Fibroblast of lung (primary cell): ENCODE results near the gene SIRT2. TPM values are rescaled to one million over a fixed set of nuclear protein-coding genes. Genes with fewer than 3 reads are reported as not detected.
"Not testable (repeated sequence)": the region's sequence is repeated elsewhere in the genome, so short reads cannot be mapped to it uniquely, and the experiment has no call there.

Source experiments
- DNase-seq, 2 donors: peaks; one replicate each; pipeline versions ENCODE4 v3.0.0 to v3.0.0-alpha.2; 2010; ENCODE audit warnings: low read depth in 2 of 2
- H2AFZ ChIP-seq: 2 replicates; pipeline ENCODE4 v1.5.1; 2012; ENCODE audit warnings: low read length, control low read depth, inconsistent platforms
- H3K27ac ChIP-seq: 2 replicates; pipeline ENCODE4 v1.5.1; 2011; ENCODE audit warnings: low read length, control low read depth; ENCODE audit not compliant: insufficient read depth
- H3K27me3 ChIP-seq: 2 replicates; pipeline ENCODE4 v1.5.1; 2011; ENCODE audit warnings: mild to moderate bottlenecking, low read length; ENCODE audit not compliant: control insufficient read depth, insufficient read depth
- H3K36me3 ChIP-seq: 2 replicates; pipeline ENCODE4 v1.5.1; 2011; ENCODE audit warnings: low read length; ENCODE audit not compliant: control insufficient read depth, insufficient read depth
- H3K4me1 ChIP-seq: 2 replicates; pipeline ENCODE4 v1.5.1; 2011; ENCODE audit warnings: low read length; ENCODE audit not compliant: control insufficient read depth, insufficient read depth; ENCODE audit errors: extremely low read depth
- H3K4me2 ChIP-seq: 2 replicates; pipeline ENCODE4 v1.5.1; 2011; ENCODE audit warnings: low read length, control low read depth; ENCODE audit not compliant: insufficient read depth; ENCODE audit errors: extremely low read depth
- H3K4me3 ChIP-seq, 4 experiments: fragments of 200-600 bp in 1 of 4; sonication (generic) in 1 of 4; replicated peaks in 1 of 4; 2 replicates each; pipeline ENCODE4 v1.5.1; 2011 to 2016; ENCODE audit warnings: low read length in 4 of 4, low read depth in 3 of 4, mild to moderate bottlenecking in 3 of 4, control low read depth in 2 of 4, inconsistent platforms in 1 of 4, mixed read lengths in 1 of 4; ENCODE audit not compliant: insufficient read depth in 1 of 4; ENCODE audit errors: control extremely low read depth in 1 of 4
- H3K79me2 ChIP-seq: 2 replicates; pipeline ENCODE4 v1.5.1; 2012; ENCODE audit warnings: mild to moderate bottlenecking, low read length, inconsistent platforms; ENCODE audit not compliant: control insufficient read depth, insufficient read depth
- H3K9ac ChIP-seq: 2 replicates; pipeline ENCODE4 v1.5.1; 2011; ENCODE audit warnings: mild to moderate bottlenecking, low read length, control low read depth; ENCODE audit not compliant: insufficient read depth
- H3K9me3 ChIP-seq: 2 replicates; pipeline ENCODE4 v1.5.1; 2012; ENCODE audit warnings: low read depth, low read length; ENCODE audit not compliant: control insufficient read depth, insufficient read depth
- H4K20me1 ChIP-seq: 2 replicates; pipeline ENCODE4 v1.5.1; 2011; ENCODE audit warnings: low read length; ENCODE audit not compliant: control insufficient read depth, insufficient read depth; ENCODE audit errors: extremely low read depth
- CTCF ChIP-seq, 2 donors: IDR thresholded peaks in 1 of 2; conservative IDR thresholded peaks in 1 of 2; 1 replicate in 1 of 2; 2 replicates in 1 of 2; pipeline ENCODE4 v1.5.1; 2011 to 2012; ENCODE audit warnings: low read length in 2 of 2, control low read depth in 1 of 2, inconsistent platforms in 1 of 2, low read depth in 1 of 2, mild to moderate bottlenecking in 1 of 2
- EZH2 ChIP-seq: IDR thresholded peaks from 2 replicates; pipeline ENCODE4 v1.5.1; 2012; ENCODE audit warnings: low read length, control low read depth, mild to moderate bottlenecking; ENCODE audit errors: missing control alignments
- polyA plus RNA-seq, 2 donors: library from polyadenylated mRNA; depleted of rRNA in 1 of 2; stranded (reverse) in 1 of 2; unstranded in 1 of 2; fragments of >200 nt; gene quantifications; 2 replicates each; pipeline ENCODE4 v1.2.1, GENCODE V29; 2011 to 2012; ENCODE audit warnings: missing spikeins in 1 of 2
- total RNA-seq: library from RNA; depleted of rRNA; stranded (reverse); fragments of >200 nt; gene quantifications from 2 replicates; pipeline ENCODE4 v1.2.1, GENCODE V29; 2014

SIRT2 gene
- total and polyA plus RNA-seq, 2 donors (not counting 1 experiment from before 2014, with no cell fraction given), result 38.7 to 51.7 TPM

GRCh38 chr19:38867171-38867780 lies 32.1 kb downstream of the SIRT2 start:
- DNase-seq, result no peak
- TF ChIP-seq EZH2 (no peak), CTCF (conservative IDR thresholded peaks at IDR 0.05 in 1 of 2, IDR thresholded peaks at IDR 0.05 in 1 of 2; ENCODE audit: low read depth in 1 of 2, low read length in 2 of 2) (no peak)
- Histone ChIP-seq H3K36me3 (no peaks in the 10 kb centered on the region), H2AFZ (no peak overlapping the region), H3K9ac (no peak overlapping the region), H3K4me1 (peaks cover 2% of the 10 kb centered on the region), H3K79me2 (no peaks in the 10 kb centered on the region), H3K27me3 (no peaks in the 10 kb centered on the region), H3K9me3 (no peaks in the 10 kb centered on the region), H4K20me1 (no peaks in the 10 kb centered on the region), H3K27ac (no peak overlapping the region), H3K4me3 (no peak overlapping the region), H3K4me2 (no peak overlapping the region)

- H3K27ac ChIP-seq, result no peak overlapping the region
- no peak overlapping the region for H3K4me3 ChIP-seq
- H3K9me3 ChIP-seq, result no peaks in the 10 kb centered on the region
- H3K4me2 ChIP-seq, result no peak overlapping the region
- H3K27me3 ChIP-seq, result no peaks in the 10 kb centered on the region
- TF ChIP-seq CTCF (conservative IDR thresholded peaks at IDR 0.05 in 1 of 2, IDR thresholded peaks at IDR 0.05 in 1 of 2; ENCODE audit: low read depth in 1 of 2, low read length in 2 of 2) (no peak), EZH2 (no peak)
- no peaks in the 10 kb centered on the region for H3K79me2 ChIP-seq
- no peak overlapping the region for H3K9ac ChIP-seq
- no peaks in the 10 kb centered on the region for H4K20me1 ChIP-seq
- no peaks in the 10 kb centered on the region for H3K4me1 ChIP-seq
- H3K36me3 ChIP-seq, result no peaks in the 10 kb centered on the region
- H2AFZ ChIP-seq, result no peak overlapping the region
- peak; percentile 29 to 45 for DNase-seq
Observed at GRCh38 chr19:38862321-38863059, 36.9 kb downstream of the SIRT2 start.

GRCh38 chr19:38861368-38861767 lies 38.0 kb downstream of the SIRT2 start:
- no peaks in the 10 kb centered on the region for H3K4me1 ChIP-seq
- no peak for DNase-seq
- no peak overlapping the region for H3K4me2 ChIP-seq
- no peaks in the 10 kb centered on the region for H3K79me2 ChIP-seq
- H4K20me1 ChIP-seq, result no peaks in the 10 kb centered on the region
- no peak overlapping the region for H3K27ac ChIP-seq
- H3K9ac ChIP-seq, result no peak overlapping the region
- TF ChIP-seq EZH2, result no peak
- no peak overlapping the region for H2AFZ ChIP-seq
- no peak overlapping the region for H3K4me3 ChIP-seq
- H3K36me3 ChIP-seq, result no peaks in the 10 kb centered on the region
- H3K27me3 ChIP-seq, result no peaks in the 10 kb centered on the region
- H3K9me3 ChIP-seq, result no peaks in the 10 kb centered on the region

GRCh38 chr19:38859631-38860204 lies 39.7 kb downstream of the SIRT2 start:
- not testable (repeated sequence) for H3K27me3 ChIP-seq, H3K9me3 ChIP-seq, H3K4me1 ChIP-seq, DNase-seq, H3K4me3 ChIP-seq, H3K79me2 ChIP-seq, H4K20me1 ChIP-seq, H3K9ac ChIP-seq, H3K36me3 ChIP-seq, H3K4me2 ChIP-seq, H3K27ac ChIP-seq
- peak overlapping the region; percentile 30 for H2AFZ ChIP-seq
